H1 (cell line): ENCODE measurements around the gene FLT1. TPM values are rescaled to one million over a fixed set of nuclear protein-coding genes. Genes with fewer than 3 reads are reported as not detected.

Source experiments
- CHD2 ChIP-seq: IDR thresholded peaks from 2 replicates; pipeline ENCODE4 v1.6.1; 2012; ENCODE audit warnings: low read length, improper control_type of control experiment
- CTBP2 ChIP-seq: IDR thresholded peaks from 2 replicates; pipeline ENCODE4 v1.7.0; 2011; ENCODE audit warnings: borderline replicate concordance, mild to moderate bottlenecking, moderate library complexity, mixed read lengths, low read length; ENCODE audit not compliant: insufficient read depth, insufficient read length
- RFX5 ChIP-seq: IDR thresholded peaks from 2 replicates; pipeline ENCODE4 v1.6.1; 2011; ENCODE audit warnings: low read depth, low read length, improper control_type of control experiment, borderline replicate concordance
- TCF12 ChIP-seq: IDR thresholded peaks from 2 replicates; pipeline ENCODE4 v1.6.1; 2011; ENCODE audit warnings: low read depth, mild to moderate bottlenecking, low read length
- polyA plus RNA-seq, 7 experiments: library from polyadenylated mRNA; depleted of rRNA in 3 of 7; stranded (reverse) in 5 of 7; unstranded in 2 of 7; fragments of >200 nt in 5 of 7; fragments of 200-250 nt in 2 of 7; gene quantifications; 1 replicate in 5 of 7; 2 replicates in 1 of 7; 4 replicates in 1 of 7; pipeline versions ENCODE4 v1.2.1 to v1.2.3, GENCODE V29; 2011 to 2013; ENCODE audit warnings: missing spikeins in 2 of 7, mixed read lengths in 2 of 7
- total RNA-seq: library from RNA; stranded (reverse); fragmentation: NEBNext Ultra II Directional; extraction: Animal tissue kit (Norgen Biotek cat#: 25700); gene quantifications from 2 replicates; pipeline ENCODE4 v1.2.1, GENCODE V29; 2021

Gene FLT1
- total and polyA plus RNA-seq, 2 of the 8 experiments (the other 6 are each of a cell fraction or from before 2014, with no cell fraction given), result 19.7 to 90.2 TPM

- TF ChIP-seq RFX5 (no peak), TCF12 (no peak), CHD2 (no peak), CTBP2 (no peak)
These were observed 47.9 kb upstream of the FLT1 start (continued) for GRCh38 chr13:28542804-28543203.
